Measurements from ENCODE around the gene DESI2.

Gene DESI2

GRCh38 chr1:244652623-244653438, at the start of gene DESI2:
Gene DESI2, plus strand, starts transcription at chr1:244653126. Its CDS starts 188 bp downstream, at chr1:244653314.
- H3K4me1 Mint-ChIP-seq (ENCODE audit: low read depth), result peaks cover 19% of the 10 kb centered on the region
- H3K9me3 Mint-ChIP-seq, result no peaks in the 10 kb centered on the region
- peak within 1 kb of the TSS; percentile 93 for H3K27ac Mint-ChIP-seq
- H3K4me3 Mint-ChIP-seq, result peak within 1 kb of the TSS; percentile 88
- no peaks in the 10 kb centered on the region for H3K27me3 Mint-ChIP-seq
- peaks cover 11% of the 10 kb centered on the region for H3K36me3 Mint-ChIP-seq (ENCODE audit: low read depth)

- H3K9me3 Mint-ChIP-seq, result no peaks in the 10 kb centered on the region
- H3K4me1 Mint-ChIP-seq (ENCODE audit: low read depth), result peaks cover 11% of the 10 kb centered on the region
- H3K27ac Mint-ChIP-seq, result no peak overlapping the region
- no peaks in the 10 kb centered on the region for H3K27me3 Mint-ChIP-seq
- no peak overlapping the region for H3K4me3 Mint-ChIP-seq
- no peaks in the 10 kb centered on the region for H3K36me3 Mint-ChIP-seq (ENCODE audit: low read depth)
Observed at GRCh38 chr1:244603498-244603897, 49.4 kb upstream of the DESI2 start.

- no peaks in the 10 kb centered on the region for H3K36me3 Mint-ChIP-seq (ENCODE audit: low read depth)
- H3K4me3 Mint-ChIP-seq, result no peak overlapping the region
- H3K27ac Mint-ChIP-seq, result no peak overlapping the region
- no peaks in the 10 kb centered on the region for H3K27me3 Mint-ChIP-seq
- no peaks in the 10 kb centered on the region for H3K9me3 Mint-ChIP-seq
- H3K4me1 Mint-ChIP-seq (ENCODE audit: low read depth), result no peaks in the 10 kb centered on the region
Observed at GRCh38 chr1:244605835-244606370, 47.0 kb upstream of the DESI2 start.

- no peak overlapping the region for H3K27ac Mint-ChIP-seq
- H3K4me1 Mint-ChIP-seq (ENCODE audit: low read depth), result no peaks in the 10 kb centered on the region
- no peaks in the 10 kb centered on the region for H3K9me3 Mint-ChIP-seq
Observed at GRCh38 chr1:244614113-244614836, 38.7 kb upstream of the DESI2 start.

GRCh38 chr1:244614879-244615278, 38.0 kb upstream of the DESI2 start:
- H3K4me1 Mint-ChIP-seq (ENCODE audit: low read depth), result no peaks in the 10 kb centered on the region
- no peaks in the 10 kb centered on the region for H3K36me3 Mint-ChIP-seq (ENCODE audit: low read depth)
- H3K27me3 Mint-ChIP-seq, result no peaks in the 10 kb centered on the region
- no peak overlapping the region for H3K4me3 Mint-ChIP-seq
- no peak overlapping the region for H3K27ac Mint-ChIP-seq
- H3K9me3 Mint-ChIP-seq, result no peaks in the 10 kb centered on the region

More at GRCh38 chr1:244614113-244614836, 38.7 kb upstream of the DESI2 start:
- H3K4me3 Mint-ChIP-seq, result no peak overlapping the region
- H3K27me3 Mint-ChIP-seq, result no peaks in the 10 kb centered on the region
- H3K36me3 Mint-ChIP-seq (ENCODE audit: low read depth), result no peaks in the 10 kb centered on the region

GRCh38 chr1:244615301-244615700, 37.6 kb upstream of the DESI2 start:
- Mint-ChIP-seq H3K27me3 (no peaks in the 10 kb centered on the region), H3K4me1 (ENCODE audit: low read depth) (no peaks in the 10 kb centered on the region), H3K4me3 (no peak overlapping the region), H3K27ac (no peak overlapping the region), H3K36me3 (ENCODE audit: low read depth) (no peaks in the 10 kb centered on the region), H3K9me3 (no peaks in the 10 kb centered on the region)

- H3K36me3 Mint-ChIP-seq (ENCODE audit: low read depth), result no peaks in the 10 kb centered on the region
Observed at GRCh38 chr1:244626709-244627108, 26.2 kb upstream of the DESI2 start.

GRCh38 chr1:244628789-244629188, 24.1 kb upstream of the DESI2 start:
- no peaks in the 10 kb centered on the region for H3K36me3 Mint-ChIP-seq (ENCODE audit: low read depth)
- H3K27me3 Mint-ChIP-seq, result peaks cover 7% of the 10 kb centered on the region
- no peak overlapping the region for H3K27ac Mint-ChIP-seq
- H3K9me3 Mint-ChIP-seq, result peaks cover 5% of the 10 kb centered on the region
- no peaks in the 10 kb centered on the region for H3K4me1 Mint-ChIP-seq (ENCODE audit: low read depth)
- H3K4me3 Mint-ChIP-seq, result no peak overlapping the region

More at GRCh38 chr1:244626709-244627108, 26.2 kb upstream of the DESI2 start:
- no peaks in the 10 kb centered on the region for H3K4me1 Mint-ChIP-seq (ENCODE audit: low read depth)
- H3K27ac Mint-ChIP-seq, result no peak overlapping the region
- peaks cover 4% of the 10 kb centered on the region for H3K9me3 Mint-ChIP-seq
- H3K27me3 Mint-ChIP-seq, result peaks cover 5% of the 10 kb centered on the region
- no peak overlapping the region for H3K4me3 Mint-ChIP-seq

- H3K27ac Mint-ChIP-seq, result no peak overlapping the region
- peaks cover 5% of the 10 kb centered on the region for H3K9me3 Mint-ChIP-seq
- H3K4me3 Mint-ChIP-seq, result no peak overlapping the region
- H3K36me3 Mint-ChIP-seq (ENCODE audit: low read depth), result no peaks in the 10 kb centered on the region
- no peaks in the 10 kb centered on the region for H3K4me1 Mint-ChIP-seq (ENCODE audit: low read depth)
- H3K27me3 Mint-ChIP-seq, result peaks cover 7% of the 10 kb centered on the region
Observed at GRCh38 chr1:244633140-244633539, 19.8 kb upstream of the DESI2 start.

- Mint-ChIP-seq H3K27ac (no peak overlapping the region), H3K9me3 (peaks cover 5% of the 10 kb centered on the region), H3K4me1 (ENCODE audit: low read depth) (no peaks in the 10 kb centered on the region), H3K36me3 (ENCODE audit: low read depth) (no peaks in the 10 kb centered on the region), H3K4me3 (no peak overlapping the region), H3K27me3 (peaks cover 7% of the 10 kb centered on the region)
Observed at GRCh38 chr1:244634546-244634945, 18.4 kb upstream of the DESI2 start.

- peaks cover 1% of the 10 kb centered on the region for H3K9me3 Mint-ChIP-seq
- H3K4me3 Mint-ChIP-seq, result no peak overlapping the region
- H3K4me1 Mint-ChIP-seq (ENCODE audit: low read depth), result no peaks in the 10 kb centered on the region
- no peak overlapping the region for H3K27ac Mint-ChIP-seq
- no peaks in the 10 kb centered on the region for H3K36me3 Mint-ChIP-seq (ENCODE audit: low read depth)
- peaks cover 4% of the 10 kb centered on the region for H3K27me3 Mint-ChIP-seq
Observed at GRCh38 chr1:244636488-244637259, 16.3 kb upstream of the DESI2 start.

GRCh38 chr1:244639561-244639960, 13.4 kb upstream of the DESI2 start:
- Mint-ChIP-seq H3K4me3 (no peak overlapping the region), H3K27me3 (peaks cover 10% of the 10 kb centered on the region), H3K27ac (no peak overlapping the region), H3K36me3 (ENCODE audit: low read depth) (no peaks in the 10 kb centered on the region), H3K9me3 (no peaks in the 10 kb centered on the region), H3K4me1 (ENCODE audit: low read depth) (no peaks in the 10 kb centered on the region)

GRCh38 chr1:244640917-244641316, 12.0 kb upstream of the DESI2 start:
- Mint-ChIP-seq H3K9me3 (no peaks in the 10 kb centered on the region), H3K27ac (no peak overlapping the region), H3K4me3 (no peak overlapping the region), H3K36me3 (ENCODE audit: low read depth) (no peaks in the 10 kb centered on the region), H3K4me1 (ENCODE audit: low read depth) (no peaks in the 10 kb centered on the region), H3K27me3 (peaks cover 10% of the 10 kb centered on the region)

- no peaks in the 10 kb centered on the region for H3K36me3 Mint-ChIP-seq (ENCODE audit: low read depth)
- peaks cover 14% of the 10 kb centered on the region for H3K27me3 Mint-ChIP-seq
- no peaks in the 10 kb centered on the region for H3K9me3 Mint-ChIP-seq
- no peaks in the 10 kb centered on the region for H3K4me1 Mint-ChIP-seq (ENCODE audit: low read depth)
- no peak overlapping the region for H3K27ac Mint-ChIP-seq
- H3K4me3 Mint-ChIP-seq, result no peak overlapping the region
Observed at GRCh38 chr1:244642526-244642925, 10.4 kb upstream of the DESI2 start.

Measured in stimulated activated naive CD8-positive, alpha-beta T cell treated with anti-CD3 and anti-CD28 coated beads, Interleukin-15, Interleukin-2, amounts not matched to agents 100 ng/mL and 50 ng/mL, for 24 hours (primary cell).